CD4-positive, alpha-beta T cell treated with Interleukin-17A for 1 hour (primary cell): Measurements from ENCODE around the gene COL15A1.

Source experiments
- DNase-seq: peaks from one replicate; pipeline ENCODE4 v3.0.0-alpha.2; 2020

COL15A1 gene

GRCh38 chr9:99118782-99119466, 175.2 kb downstream of the COL15A1 start:
- DNase-seq = peak; percentile 68

- DNase-seq = no peak
Measured at GRCh38 chr9:99119976-99120655, 176.4 kb downstream of the COL15A1 start.
